Progenitor cell of endocrine pancreas (in vitro differentiated cells): Measurements from ENCODE around the gene MAPK10. TPM values are rescaled to one million over a fixed set of nuclear protein-coding genes. Genes with fewer than 3 reads are reported as not detected.

ENCODE experiments used
- DNase-seq: peaks from one replicate; pipeline ENCODE4 v3.0.0; 2021; ENCODE audit warnings: low spot score; ENCODE audit not compliant: unreplicated experiment
- H3K27ac Mint-ChIP-seq: 2 replicates; pipeline ENCODE4 v1.8.0; 2021; ENCODE audit warnings: mild to moderate bottlenecking, moderate library complexity, mixed read lengths
- H3K27me3 Mint-ChIP-seq: 2 replicates; pipeline ENCODE4 v1.8.0; 2021; ENCODE audit warnings: mixed read lengths
- H3K36me3 Mint-ChIP-seq: 2 replicates; pipeline ENCODE4 v1.8.0; 2022; ENCODE audit warnings: mixed read lengths; ENCODE audit not compliant: insufficient read depth
- H3K4me1 Mint-ChIP-seq: 2 replicates; pipeline ENCODE4 v1.8.0; 2021; ENCODE audit warnings: low read depth, mixed read lengths
- H3K4me3 Mint-ChIP-seq: 2 replicates; pipeline ENCODE4 v1.8.0; 2021; ENCODE audit warnings: low read depth, mild to moderate bottlenecking, moderate library complexity, mixed read lengths
- H3K9me3 Mint-ChIP-seq: 2 replicates; pipeline ENCODE4 v1.8.0; 2021; ENCODE audit warnings: low read depth, mixed read lengths
- total RNA-seq: library from RNA; stranded (reverse); gene quantifications from 2 replicates; pipeline ENCODE4 v1.2.1, GENCODE V29; 2021
- TF ChIP-seq, protein P1 (sequence below): fragments of 200-600 bp; sonication (generic); IDR thresholded peaks from one replicate; pipeline ENCODE4 v1.5.0; 2021; ENCODE audit warnings: antibody characterized with exemption, mild to moderate bottlenecking; ENCODE audit not compliant: unreplicated experiment

The MAPK10 gene
- total RNA-seq, 1 donor from 2014 or later = 21.4 TPM

DNA sequence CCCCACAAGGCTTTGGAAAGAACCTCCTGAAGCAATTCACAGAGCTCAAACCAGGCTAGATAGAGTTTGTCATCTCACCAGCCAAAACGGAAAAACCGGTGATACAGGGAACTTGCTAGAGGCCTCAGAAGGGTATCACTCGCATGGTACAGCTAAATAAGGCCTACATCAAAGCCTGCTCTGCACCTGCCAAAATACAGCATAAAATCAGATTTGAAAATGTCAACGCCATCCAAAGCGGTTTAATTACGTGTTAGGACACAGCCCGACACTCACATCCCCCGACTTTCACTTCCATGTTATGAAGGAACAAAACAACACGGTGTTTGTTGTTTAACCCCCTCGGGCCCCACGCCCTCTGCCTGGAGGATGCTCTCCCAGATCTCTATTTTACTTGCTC is 65.0 kb downstream of the MAPK10 start:
- no peak for DNase-seq
- Mint-ChIP-seq H3K27ac (no peak overlapping the region), H3K36me3 (no peaks in the 10 kb centered on the region), H3K27me3 (no peaks in the 10 kb centered on the region), H3K9me3 (no peaks in the 10 kb centered on the region), H3K4me3 (no peak overlapping the region), H3K4me1 (no peaks in the 10 kb centered on the region)
- TF ChIP-seq, protein P1, sequence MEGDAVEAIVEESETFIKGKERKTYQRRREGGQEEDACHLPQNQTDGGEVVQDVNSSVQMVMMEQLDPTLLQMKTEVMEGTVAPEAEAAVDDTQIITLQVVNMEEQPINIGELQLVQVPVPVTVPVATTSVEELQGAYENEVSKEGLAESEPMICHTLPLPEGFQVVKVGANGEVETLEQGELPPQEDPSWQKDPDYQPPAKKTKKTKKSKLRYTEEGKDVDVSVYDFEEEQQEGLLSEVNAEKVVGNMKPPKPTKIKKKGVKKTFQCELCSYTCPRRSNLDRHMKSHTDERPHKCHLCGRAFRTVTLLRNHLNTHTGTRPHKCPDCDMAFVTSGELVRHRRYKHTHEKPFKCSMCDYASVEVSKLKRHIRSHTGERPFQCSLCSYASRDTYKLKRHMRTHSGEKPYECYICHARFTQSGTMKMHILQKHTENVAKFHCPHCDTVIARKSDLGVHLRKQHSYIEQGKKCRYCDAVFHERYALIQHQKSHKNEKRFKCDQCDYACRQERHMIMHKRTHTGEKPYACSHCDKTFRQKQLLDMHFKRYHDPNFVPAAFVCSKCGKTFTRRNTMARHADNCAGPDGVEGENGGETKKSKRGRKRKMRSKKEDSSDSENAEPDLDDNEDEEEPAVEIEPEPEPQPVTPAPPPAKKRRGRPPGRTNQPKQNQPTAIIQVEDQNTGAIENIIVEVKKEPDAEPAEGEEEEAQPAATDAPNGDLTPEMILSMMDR = no peak

DNA sequence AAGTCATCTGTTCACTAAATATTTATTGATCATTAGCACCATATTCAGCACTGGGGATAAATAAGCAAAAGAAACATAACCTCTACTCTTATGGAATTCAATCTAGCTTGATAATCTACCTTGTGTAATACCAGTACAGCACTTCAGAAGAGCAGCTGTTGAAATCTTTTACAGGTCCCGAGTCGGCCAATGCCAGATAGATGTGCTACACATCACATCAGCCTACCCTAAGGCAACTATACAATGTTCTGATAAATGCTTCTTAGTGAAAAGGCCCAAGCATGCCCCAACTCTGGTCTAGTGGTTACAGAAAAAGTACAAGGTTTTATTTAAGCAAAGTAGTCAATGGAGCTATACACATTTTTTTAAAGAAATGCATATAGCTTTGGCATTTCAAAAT is 68.7 kb downstream of the MAPK10 start:
- no peaks in the 10 kb centered on the region for H3K27me3 Mint-ChIP-seq
- TF ChIP-seq, protein P1 = no peak

DNA sequence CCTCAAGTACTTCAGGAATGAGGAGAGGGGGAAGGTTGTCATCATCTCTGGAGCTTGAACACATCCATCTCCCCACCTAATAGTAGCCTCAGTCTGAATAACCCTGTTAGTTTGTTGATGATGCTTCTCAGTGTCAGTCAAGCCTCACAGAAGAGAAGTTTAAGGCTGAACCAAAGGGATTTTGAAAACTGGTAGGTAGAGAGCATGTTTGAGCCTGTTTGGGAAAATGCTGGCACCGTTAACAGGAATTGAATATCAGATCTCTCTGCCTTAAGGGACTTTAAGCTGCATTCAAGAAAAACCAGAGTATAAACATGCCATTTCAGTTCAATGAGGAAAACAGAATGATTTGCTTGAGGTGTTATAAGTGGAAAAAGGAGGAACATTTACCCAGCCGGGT is 73.1 kb downstream of the MAPK10 start:
- Mint-ChIP-seq H3K27me3 (no peaks in the 10 kb centered on the region), H3K36me3 (no peaks in the 10 kb centered on the region), H3K9me3 (no peaks in the 10 kb centered on the region)

More for the DNA sequence above, 68.7 kb downstream of the MAPK10 start:
- no peak for DNase-seq
- no peaks in the 10 kb centered on the region for H3K9me3 Mint-ChIP-seq
- no peak overlapping the region for H3K27ac Mint-ChIP-seq
- H3K4me3 Mint-ChIP-seq = no peak overlapping the region
- no peaks in the 10 kb centered on the region for H3K4me1 Mint-ChIP-seq
- H3K36me3 Mint-ChIP-seq = no peaks in the 10 kb centered on the region

DNA sequence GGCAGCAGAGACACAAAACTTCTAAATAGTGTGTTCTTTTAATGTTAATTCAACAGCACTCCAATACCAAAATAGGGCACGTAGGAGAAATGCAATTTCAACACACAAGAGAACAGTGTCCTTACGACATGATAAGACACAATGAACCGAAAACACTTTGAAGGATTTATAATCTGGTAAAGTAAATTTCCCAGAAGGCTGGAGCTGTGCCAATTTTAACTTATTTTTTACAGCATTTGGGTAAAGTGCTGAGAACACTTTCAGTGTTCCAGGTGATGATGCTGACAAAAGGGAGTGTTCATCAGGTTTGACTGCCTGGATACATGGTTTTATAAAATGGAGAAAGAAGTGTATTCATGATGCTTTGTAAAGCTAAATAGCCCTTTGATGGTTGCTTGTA is 76.5 kb downstream of the MAPK10 start:
- Mint-ChIP-seq H3K9me3 (no peaks in the 10 kb centered on the region), H3K36me3 (no peaks in the 10 kb centered on the region), H3K27ac (no peak overlapping the region), H3K4me1 (peaks cover 3% of the 10 kb centered on the region), H3K27me3 (no peaks in the 10 kb centered on the region), H3K4me3 (no peak overlapping the region)
- DNase-seq = no peak
- TF ChIP-seq, protein P1 = no peak

More for the DNA sequence above, 73.1 kb downstream of the MAPK10 start:
- no peak for DNase-seq
- TF ChIP-seq, protein P1 = no peak
- Mint-ChIP-seq H3K4me3 (no peak overlapping the region), H3K4me1 (no peaks in the 10 kb centered on the region), H3K27ac (no peak overlapping the region)

DNA sequence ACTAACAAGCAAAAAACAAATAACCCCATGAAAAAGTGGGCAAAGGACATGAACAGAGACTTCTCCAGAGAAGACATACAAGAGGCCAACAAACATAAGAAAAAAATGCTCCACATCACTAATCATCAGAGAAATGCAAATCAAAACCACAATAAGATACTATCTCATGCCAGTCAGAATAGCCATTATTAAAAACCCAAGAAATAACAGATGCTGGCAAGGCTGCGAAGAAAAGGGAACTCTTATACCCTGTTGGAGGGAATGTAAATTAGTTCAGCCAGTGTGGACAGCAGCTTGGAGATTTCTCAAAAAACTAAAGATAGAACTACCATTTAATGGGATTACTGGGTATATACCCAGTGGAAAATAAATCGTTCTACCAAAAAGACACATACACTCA is 79.6 kb downstream of the MAPK10 start:
- Mint-ChIP-seq H3K4me1 (peaks cover 3% of the 10 kb centered on the region), H3K27me3 (no peaks in the 10 kb centered on the region), H3K36me3 (no peaks in the 10 kb centered on the region), H3K27ac (no peak overlapping the region), H3K4me3 (no peak overlapping the region), H3K9me3 (no peaks in the 10 kb centered on the region)
- DNase-seq = no peak
- TF ChIP-seq, protein P1 = no peak
